Stomach (tissue), 9 donors: ENCODE data around the gene AFF1. TPM values are rescaled to one million over a fixed set of nuclear protein-coding genes. Genes with fewer than 3 reads are reported as not detected.
A peak's percentile ranks its signal among the peaks of the same experiment; 100 is the strongest.

ENCODE experiments used
- DNase-seq, 2 donors: peaks; one replicate each; pipeline versions ENCODE4 v3.0.0 to v3.0.0-alpha.2; 2013 to 2019
- H3K27ac ChIP-seq, 5 donors: fragments of 200-600 bp in 4 of 5; sonication (generic) in 4 of 5; one replicate each; pipeline ENCODE4 v1.5.1; 2013 to 2019; ENCODE audit warnings: mild to moderate bottlenecking in 1 of 5, moderate library complexity in 1 of 5
- H3K27me3 ChIP-seq, 3 donors: fragments of 200-600 bp; sonication (generic); one replicate each; pipeline ENCODE4 v1.5.1; 2017 to 2019; ENCODE audit warnings: mixed run types in 1 of 3
- H3K36me3 ChIP-seq, 4 donors: fragments of 200-600 bp; sonication (generic); 1 replicate in 3 of 4; 2 replicates in 1 of 4; pipeline ENCODE4 v1.5.1; 2016 to 2019
- H3K4me1 ChIP-seq, 4 donors: fragments of 200-600 bp; sonication (generic); one replicate each; pipeline ENCODE4 v1.5.1; 2016 to 2019
- H3K4me3 ChIP-seq, 4 donors: fragments of 200-600 bp; sonication (generic) in 3 of 4; one replicate each; pipeline ENCODE4 v1.5.1; 2016 to 2019; ENCODE audit warnings: mild to moderate bottlenecking in 1 of 4
- H3K9me3 ChIP-seq, 4 donors: fragments of 200-600 bp; sonication (generic); one replicate each; pipeline ENCODE4 v1.5.1; 2016 to 2019
- EP300 ChIP-seq: sonication (generic); formaldehyde crosslinking; IDR thresholded peaks from one replicate; pipeline ENCODE4 v1.6.1; 2017; ENCODE audit warnings: antibody characterized with exemption
- POLR2A ChIP-seq, 4 donors: fragments of 450-650 bp; IDR thresholded peaks; one replicate each; pipeline ENCODE4 v1.6.1; 2016; ENCODE audit warnings: antibody characterized with exemption in 4 of 4, control low read depth in 2 of 4, mild to moderate bottlenecking in 1 of 4, moderate library complexity in 1 of 4
- POLR2AphosphoS5 ChIP-seq, 3 donors: sonication (generic); formaldehyde crosslinking; IDR thresholded peaks; one replicate each; pipeline ENCODE4 v1.6.1; 2016; ENCODE audit warnings: antibody characterized with exemption in 3 of 3
- WGBS, 5 donors: extraction: QIAGEN DNeasy Blood & Tissue Kit in 3 of 5; methylation state at CpG; one replicate each; pipeline versions ENCODE4 v1.1.5 to v1.1.7; 2013 to 2018; 5-methylcytosine and 5-hydroxymethylcytosine counted together
- intact Hi-C: fragments of 100-400 bp; cut with DNase I; formaldehyde crosslinking; loops from one replicate; pipeline ENCODE4 v1.15.1; 2023; ENCODE audit warnings: low total_unique reads
- polyA plus RNA-seq, 3 donors: library from polyadenylated mRNA; stranded (reverse); fragments of 200-250 nt; gene quantifications; one replicate each; pipeline ENCODE4 v1.2.3, GENCODE V29; 2013
- total RNA-seq, 5 donors: library from RNA; depleted of rRNA; stranded (reverse); fragments of >200 nt; gene quantifications; one replicate each; pipeline versions ENCODE4 v1.1.0 to v1.2.3, GENCODE V29; 2014 to 2016
- TF ChIP-seq, protein P1 (sequence below), 7 experiments: fragments of 450-650 bp in 4 of 7; fragments of 200-600 bp in 3 of 7; sonication (generic) in 3 of 7; IDR thresholded peaks; one replicate each; pipeline ENCODE4 v1.5.1; 2016 to 2019; ENCODE audit warnings: antibody characterized with exemption in 7 of 7, control low read depth in 2 of 7, mild to moderate bottlenecking in 1 of 7
- donor health status: healthy with polysubstance abuse.
- donor health status: Bipolar disorder and iron deficiency.
- donor health status: healthy.

AFF1 gene
- total and polyA plus RNA-seq, 8 donors, result 6.9 to 177 (median 59.1) TPM

DNA sequence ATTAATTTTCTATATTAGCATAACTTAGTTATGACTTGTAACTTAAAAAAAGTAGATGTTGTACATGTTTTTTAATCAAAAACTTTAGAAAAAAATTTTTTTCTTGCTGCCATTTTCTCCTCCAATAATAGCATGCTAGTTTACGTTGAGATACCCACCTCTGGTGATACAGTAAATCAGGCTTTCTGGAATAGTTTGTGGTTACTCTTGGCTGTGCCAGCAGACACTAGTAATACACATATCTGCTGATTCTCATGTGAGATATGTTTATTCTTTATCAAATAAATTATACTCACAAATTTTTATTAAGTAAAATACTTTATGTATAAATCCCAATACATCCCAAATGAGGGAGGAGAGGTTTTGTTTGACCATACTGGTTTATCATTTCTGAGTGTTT lies 168.3 kb downstream of the AFF1 start:
- no peaks in the 10 kb centered on the region for H3K27me3 ChIP-seq
- peak overlapping the region in 3 of 5 donors; percentile 56 to 79 (median 78) for H3K27ac ChIP-seq
- no peak overlapping the region for H3K4me3 ChIP-seq
- DNase-seq, result no peak
- H3K36me3 ChIP-seq, result peaks cover under 1 to 37% (median 18%) of the 10 kb centered on the region in 4 donors
- intact Hi-C loops, result no loop called here
- H3K9me3 ChIP-seq, result no peaks in the 10 kb centered on the region
- TF ChIP-seq, protein P1, sequence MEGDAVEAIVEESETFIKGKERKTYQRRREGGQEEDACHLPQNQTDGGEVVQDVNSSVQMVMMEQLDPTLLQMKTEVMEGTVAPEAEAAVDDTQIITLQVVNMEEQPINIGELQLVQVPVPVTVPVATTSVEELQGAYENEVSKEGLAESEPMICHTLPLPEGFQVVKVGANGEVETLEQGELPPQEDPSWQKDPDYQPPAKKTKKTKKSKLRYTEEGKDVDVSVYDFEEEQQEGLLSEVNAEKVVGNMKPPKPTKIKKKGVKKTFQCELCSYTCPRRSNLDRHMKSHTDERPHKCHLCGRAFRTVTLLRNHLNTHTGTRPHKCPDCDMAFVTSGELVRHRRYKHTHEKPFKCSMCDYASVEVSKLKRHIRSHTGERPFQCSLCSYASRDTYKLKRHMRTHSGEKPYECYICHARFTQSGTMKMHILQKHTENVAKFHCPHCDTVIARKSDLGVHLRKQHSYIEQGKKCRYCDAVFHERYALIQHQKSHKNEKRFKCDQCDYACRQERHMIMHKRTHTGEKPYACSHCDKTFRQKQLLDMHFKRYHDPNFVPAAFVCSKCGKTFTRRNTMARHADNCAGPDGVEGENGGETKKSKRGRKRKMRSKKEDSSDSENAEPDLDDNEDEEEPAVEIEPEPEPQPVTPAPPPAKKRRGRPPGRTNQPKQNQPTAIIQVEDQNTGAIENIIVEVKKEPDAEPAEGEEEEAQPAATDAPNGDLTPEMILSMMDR (IDR thresholded peaks at IDR 0.05), result no peak
- TF ChIP-seq POLR2A (IDR thresholded peaks at IDR 0.05) (no peak), EP300 (no peak), POLR2AphosphoS5 (IDR thresholded peaks at IDR 0.05) (no peak)
- WGBS, 5 donors, result 52 to 74% (median 70%) methylated on average over 1 of the region's 1 CpG
- H3K4me1 ChIP-seq, result peaks cover 14 to 59% (median 38%) of the 10 kb centered on the region in 4 donors

DNA sequence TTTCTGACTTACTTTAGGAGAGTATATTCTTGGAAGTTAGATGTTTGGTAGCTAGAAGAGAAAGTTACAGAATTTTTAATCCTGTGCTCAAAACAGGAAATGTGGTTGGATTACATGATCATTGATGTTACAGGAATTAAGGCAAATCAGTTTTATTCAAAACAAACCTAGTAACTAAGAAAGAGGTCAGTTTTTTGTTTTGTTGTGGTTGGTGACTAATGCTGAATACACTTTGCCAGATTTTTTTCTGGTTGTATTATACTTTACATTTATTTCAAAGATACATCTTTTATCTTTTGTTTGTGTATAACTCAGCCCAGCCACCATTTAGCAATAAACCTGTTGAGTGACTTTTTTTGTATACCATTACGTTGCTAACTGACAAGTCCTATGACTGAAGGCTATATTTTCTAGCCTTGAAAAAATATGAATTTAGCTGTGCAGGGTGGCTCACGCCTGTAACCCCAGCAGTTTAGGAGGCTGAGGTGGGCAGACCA lies 168.9 kb downstream of the AFF1 start:
- WGBS, 5 donors, result 33 to 57% (median 40%) methylated on average over 2 of the region's 2 CpGs
- TF ChIP-seq, protein P1 (IDR thresholded peaks at IDR 0.05), result no peak
- no peak for TF ChIP-seq EP300
- no peak for TF ChIP-seq POLR2AphosphoS5 (IDR thresholded peaks at IDR 0.05)
- TF ChIP-seq POLR2A (IDR thresholded peaks at IDR 0.05), result no peak
- Histone ChIP-seq H3K27me3 (no peaks in the 10 kb centered on the region), H3K36me3 (peaks cover 7 to 43% (median 25%) of the 10 kb centered on the region in 4 donors), H3K4me3 (no peak overlapping the region), H3K9me3 (no peaks in the 10 kb centered on the region), H3K4me1 (peaks cover 17 to 66% (median 41%) of the 10 kb centered on the region in 4 donors), H3K27ac (peak overlapping the region; percentile 8 to 79 (median 66))
- intact Hi-C loops, result no loop called here
- peak in 1 of 2 donors; percentile 76 for DNase-seq

DNA sequence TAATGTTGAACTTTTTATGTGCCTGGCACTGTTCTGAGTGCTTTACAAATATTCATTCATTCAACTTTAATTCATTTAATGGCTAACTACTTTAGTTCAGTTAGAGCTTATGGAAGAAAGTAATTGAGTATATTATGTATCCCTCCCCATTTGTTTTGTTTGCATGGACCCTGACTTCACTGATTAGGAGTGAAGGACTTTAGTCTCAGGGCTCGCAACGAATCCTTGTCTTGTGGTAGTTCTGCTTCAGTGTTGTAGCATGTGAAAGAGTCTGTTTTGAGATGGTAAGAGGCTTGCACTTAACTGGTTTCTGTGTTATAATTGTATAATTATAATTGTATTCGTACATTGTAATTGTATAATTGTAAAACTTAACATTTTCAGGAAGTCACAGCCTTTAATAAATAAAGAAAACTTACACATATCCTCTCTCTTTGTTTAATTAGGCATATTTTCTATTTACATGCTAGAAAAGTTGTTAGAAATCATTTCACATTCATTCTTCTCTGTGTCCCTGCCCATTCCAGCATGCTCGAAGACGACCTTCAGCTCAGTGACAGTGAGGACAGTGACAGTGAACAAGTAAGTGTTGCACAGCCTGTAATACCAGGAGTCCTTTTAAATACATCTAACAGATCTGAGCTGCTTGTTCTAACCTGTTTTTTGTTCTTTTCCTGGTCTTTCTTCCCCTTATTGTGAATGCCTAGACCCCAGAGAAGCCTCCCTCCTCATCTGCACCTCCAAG lies 170.5 kb downstream of the AFF1 start:
- TF ChIP-seq POLR2AphosphoS5 (IDR thresholded peaks at IDR 0.05) (no peak), POLR2A (IDR thresholded peaks at IDR 0.05) (no peak), EP300 (no peak)
- TF ChIP-seq, protein P1 (IDR thresholded peaks at IDR 0.05), result no peak
- Histone ChIP-seq H3K9me3 (no peaks in the 10 kb centered on the region), H3K4me3 (no peak overlapping the region), H3K4me1 (peaks cover 17 to 72% (median 42%) of the 10 kb centered on the region in 4 donors), H3K27ac (no peak overlapping the region), H3K36me3 (peaks cover 7 to 49% (median 31%) of the 10 kb centered on the region in 4 donors), H3K27me3 (no peaks in the 10 kb centered on the region)
- WGBS, 5 donors, result 42 to 75% (median 55%) methylated on average over 5 of the region's 5 CpGs
- intact Hi-C loops, result no loop called here
- no peak for DNase-seq

DNA sequence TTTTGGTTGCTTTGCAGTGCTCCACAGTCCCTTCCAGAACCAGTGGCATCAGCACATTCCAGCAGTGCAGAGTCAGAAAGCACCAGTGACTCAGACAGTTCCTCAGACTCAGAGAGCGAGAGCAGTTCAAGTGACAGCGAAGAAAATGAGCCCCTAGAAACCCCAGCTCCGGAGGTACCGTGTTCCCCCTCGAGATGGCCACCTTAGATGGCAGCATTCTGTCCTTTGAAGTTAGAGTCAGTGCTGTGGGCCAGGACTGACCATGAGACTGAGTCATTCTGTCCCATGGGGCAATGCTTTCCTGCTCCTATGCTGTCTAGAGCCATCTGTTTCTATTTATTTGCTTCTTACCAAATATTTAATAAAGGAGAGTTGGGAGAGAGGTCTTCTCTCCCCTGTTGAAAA lies 173.3 kb downstream of the AFF1 start:
- intact Hi-C loops, result no loop called here
- Histone ChIP-seq H3K4me3 (no peak overlapping the region), H3K36me3 (peaks cover 7 to 68% (median 42%) of the 10 kb centered on the region in 4 donors), H3K9me3 (no peaks in the 10 kb centered on the region), H3K27me3 (no peaks in the 10 kb centered on the region), H3K4me1 (peaks cover 14 to 55% (median 36%) of the 10 kb centered on the region in 4 donors), H3K27ac (peak overlapping the region; percentile 28 to 77 (median 65))
- TF ChIP-seq EP300 (no peak), POLR2AphosphoS5 (IDR thresholded peaks at IDR 0.05) (peak in 2 of 3 donors; percentile 26 to 47)
- 65 to 80% (median 75%) methylated on average over 5 of the region's 5 CpGs for WGBS, 5 donors
- DNase-seq, result peak in 1 of 2 donors; percentile 23
